Common myeloid progenitor, CD34-positive (primary cell): Measurements from ENCODE around the gene GAS6.

Source experiments
- CTCF ChIA-PET: fragments of 350-600 bp; sonication (Branson Sonifier 250); formaldehyde crosslinking; loops from one replicate; lab custom pipeline; 2021; ENCODE audit warnings: antibody characterized with exemption; lab: Charles Lee
- POLR2A ChIA-PET: fragments of 350-600 bp; sonication (Branson Sonifier 250); formaldehyde crosslinking; loops from one replicate; lab custom pipeline; 2021; ENCODE audit warnings: antibody characterized with exemption; lab: Charles Lee
- DNase-seq, 3 donors: peaks; one replicate each; pipeline versions ENCODE4 v3.0.0 to v3.0.0-alpha.2; 2013
- H3K27ac ChIP-seq, 2 experiments: 1 replicate in 1 of 2; 2 replicates in 1 of 2; pipeline ENCODE4 v1.7.0; 2013; ENCODE audit warnings: inconsistent platforms in 2 of 2, low read length in 2 of 2, mild to moderate bottlenecking in 2 of 2, low read depth in 1 of 2, moderate library complexity in 1 of 2; ENCODE audit not compliant: severe bottlenecking in 2 of 2, insufficient read depth in 1 of 2, poor library complexity in 1 of 2
- H3K27me3 ChIP-seq, 5 experiments: replicated peaks in 2 of 5; 1 replicate in 3 of 5; 2 replicates in 2 of 5; pipeline versions ENCODE4 v1.6.1 to v1.7.0; 2013; ENCODE audit warnings: low read length in 4 of 5, mild to moderate bottlenecking in 2 of 5, moderate library complexity in 2 of 5, inconsistent platforms in 1 of 5; ENCODE audit not compliant: insufficient read depth in 5 of 5, control insufficient read depth in 4 of 5
- H3K36me3 ChIP-seq, 4 experiments: 1 replicate in 2 of 4; 2 replicates in 2 of 4; pipeline versions ENCODE4 v1.6.1 to v1.7.0; 2013; ENCODE audit warnings: low read length in 3 of 4, control low read depth in 1 of 4, mild to moderate bottlenecking in 1 of 4; ENCODE audit not compliant: control insufficient read depth in 4 of 4, insufficient read depth in 4 of 4
- H3K4me1 ChIP-seq, 4 experiments: 1 replicate in 3 of 4; 2 replicates in 1 of 4; pipeline versions ENCODE4 v1.6.1 to v1.7.1; 2013; ENCODE audit warnings: low read length in 3 of 4, mild to moderate bottlenecking in 3 of 4, control low read depth in 1 of 4, inconsistent platforms in 1 of 4, moderate library complexity in 1 of 4; ENCODE audit not compliant: control insufficient read depth in 4 of 4, insufficient read depth in 4 of 4; ENCODE audit errors: control extremely low read depth in 1 of 4
- H3K4me3 ChIP-seq, 7 experiments: 1 replicate in 4 of 7; 2 replicates in 3 of 7; pipeline versions ENCODE4 v1.5.1 to v1.7.0; 2013; ENCODE audit warnings: mild to moderate bottlenecking in 7 of 7, low read length in 6 of 7, moderate library complexity in 6 of 7, inconsistent platforms in 2 of 7, low read depth in 2 of 7, control low read depth in 1 of 7; ENCODE audit not compliant: insufficient read depth in 4 of 7, control insufficient read depth in 1 of 7; ENCODE audit errors: extremely low read depth in 1 of 7
- H3K9me3 ChIP-seq, 5 experiments: 1 replicate in 4 of 5; 2 replicates in 1 of 5; pipeline versions ENCODE4 v1.6.1 to v1.7.1; 2013; ENCODE audit warnings: low read length in 4 of 5, mild to moderate bottlenecking in 2 of 5, inconsistent platforms in 1 of 5, low read depth in 1 of 5, moderate library complexity in 1 of 5; ENCODE audit not compliant: control insufficient read depth in 4 of 5, insufficient read depth in 2 of 5; ENCODE audit errors: control extremely low read depth in 1 of 5
- WGBS: methylation state at CpG from one replicate; pipeline ENCODE4 v1.1.5; 2013; ENCODE audit not compliant: insufficient coverage; 5-methylcytosine and 5-hydroxymethylcytosine counted together

Gene GAS6

DNA sequence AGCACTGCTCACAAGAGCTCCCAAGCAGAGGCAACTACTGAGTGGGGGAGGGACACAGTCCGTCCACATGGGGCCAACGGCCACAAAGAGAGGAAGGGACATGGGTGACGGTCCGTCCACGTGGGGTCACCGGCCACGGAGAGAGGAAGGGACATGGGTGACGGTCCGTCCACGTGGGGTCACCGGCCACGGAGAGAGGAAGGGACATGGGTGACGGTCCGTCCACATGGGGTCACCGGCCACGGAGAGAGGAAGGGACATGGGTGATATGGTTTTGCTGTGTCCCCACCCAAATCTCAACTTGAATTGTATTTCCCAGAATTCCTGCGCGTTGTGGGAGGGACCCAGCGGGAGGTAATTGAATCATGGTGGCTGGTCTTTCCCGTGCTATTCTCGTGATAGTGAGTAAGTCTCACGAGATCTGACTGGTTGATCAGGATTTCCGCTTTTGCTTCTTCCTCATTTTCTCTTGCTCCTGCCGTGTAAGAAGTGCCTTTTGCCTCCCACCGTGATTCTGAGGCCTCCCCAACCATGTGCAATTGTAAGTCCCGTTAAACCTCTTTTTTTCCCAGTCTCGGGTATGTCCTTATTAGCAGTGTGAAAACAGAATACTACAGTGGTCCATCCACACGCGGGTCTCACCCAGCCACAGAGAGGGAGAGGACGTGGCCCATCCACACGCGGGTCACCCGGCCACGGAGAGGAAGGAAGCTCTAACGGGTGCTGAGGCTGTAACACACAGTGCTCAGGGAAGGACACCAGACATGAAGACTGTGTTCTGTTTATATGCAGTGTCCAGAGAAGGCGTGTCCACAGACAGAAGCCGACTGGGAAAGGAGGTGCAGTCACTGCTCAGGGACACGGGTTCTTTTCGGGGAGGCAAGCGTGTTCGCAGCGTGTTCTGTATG lies 48.5 kb downstream of the GAS6 start:
- WGBS: 46% methylated on average over 38 of the region's 42 CpGs
- H3K4me1 ChIP-seq: peaks cover 0 to 15% (median 12%) of the 10 kb centered on the region in 4 experiments
- H3K36me3 ChIP-seq: peaks cover 0 to 17% (median 4%) of the 10 kb centered on the region in 4 experiments
- peak overlapping the region; percentile 19 to 81 (median 63) for H3K4me3 ChIP-seq
- no peaks in the 10 kb centered on the region for H3K27me3 ChIP-seq
- peak overlapping the region in 1 of 2 experiments; percentile 31 for H3K27ac ChIP-seq
- peak; percentile 79 to 92 (median 88) for DNase-seq
- CTCF ChIA-PET: no interaction called here
- H3K9me3 ChIP-seq: peaks cover 0 to 7% (median 0%) of the 10 kb centered on the region in 5 experiments
- POLR2A ChIA-PET: no interaction called here

- no peak overlapping the region for H3K4me3 ChIP-seq
- H3K36me3 ChIP-seq: peaks cover 0 to 8% (median 2%) of the 10 kb centered on the region in 4 experiments
- 93% methylated on average over 8 of the region's 11 CpGs for WGBS
- DNase-seq: no peak
- POLR2A ChIA-PET: no interaction called here
- peaks cover 0 to 2% (median 0%) of the 10 kb centered on the region in 5 experiments for H3K27me3 ChIP-seq
- H3K9me3 ChIP-seq: peaks cover 2 to 13% (median 5%) of the 10 kb centered on the region in 5 experiments
- H3K27ac ChIP-seq: no peak overlapping the region
- H3K4me1 ChIP-seq: peaks cover 0 to 15% (median 12%) of the 10 kb centered on the region in 4 experiments
- CTCF ChIA-PET: interaction anchor here (0.6 to 1.2 kb wide), 2 partner anchors 14 to 169 kb away, joined by 3 to 4 read pairs; no protein-coding TSS in a partner anchor
Observed at GRCh38 chr13:113814435-113814821, 49.4 kb downstream of the GAS6 start.

DNA sequence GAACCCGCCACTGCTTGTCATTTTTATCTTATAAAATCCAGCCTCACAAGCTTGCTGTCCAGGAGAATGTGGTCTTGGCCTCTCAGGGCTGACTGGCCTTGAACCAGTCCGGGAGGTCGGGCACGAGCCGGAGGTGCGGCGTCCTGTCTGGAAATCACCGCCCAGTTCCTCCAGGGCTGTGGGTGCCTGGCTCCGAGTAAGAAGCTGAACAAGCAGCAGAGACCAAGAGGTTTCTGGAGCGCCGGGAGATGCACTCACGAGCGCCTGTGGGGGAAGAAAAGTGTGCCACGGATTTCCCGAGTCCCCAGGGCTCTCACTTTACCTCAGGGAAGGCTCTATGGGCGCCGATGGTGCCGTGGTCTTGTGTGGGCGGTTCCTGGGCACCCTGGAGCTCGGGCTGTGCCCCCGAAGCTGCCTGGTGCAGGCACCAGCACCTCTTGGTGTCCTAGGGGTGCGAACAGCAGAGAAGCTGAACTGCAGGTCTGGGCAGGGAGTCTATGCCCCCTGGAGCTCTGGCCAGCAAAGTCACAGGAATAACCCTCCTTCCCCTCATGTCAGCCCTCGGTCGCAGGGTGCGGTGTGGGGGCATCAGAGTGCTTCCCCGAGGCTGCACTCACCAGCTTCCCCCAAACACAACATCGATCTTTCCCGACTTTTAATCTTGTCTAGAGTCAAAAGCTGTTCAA lies 50.0 kb downstream of the GAS6 start:
- Histone ChIP-seq H3K36me3 (peaks cover 0 to 6% (median 2%) of the 10 kb centered on the region in 4 experiments), H3K4me1 (peaks cover 0 to 15% (median 12%) of the 10 kb centered on the region in 4 experiments), H3K27ac (no peak overlapping the region), H3K9me3 (peaks cover 2 to 14% (median 7%) of the 10 kb centered on the region in 5 experiments), H3K4me3 (no peak overlapping the region), H3K27me3 (peaks cover 0 to 2% (median 0%) of the 10 kb centered on the region in 5 experiments)
- CTCF ChIA-PET: interaction anchor here (0.6 to 1.2 kb wide), 2 partner anchors 14 to 168 kb away, joined by 3 to 4 read pairs; no protein-coding TSS in a partner anchor
- WGBS: 95% methylated on average over 25 of the region's 28 CpGs
- POLR2A ChIA-PET: no interaction called here
- no peak for DNase-seq

DNA sequence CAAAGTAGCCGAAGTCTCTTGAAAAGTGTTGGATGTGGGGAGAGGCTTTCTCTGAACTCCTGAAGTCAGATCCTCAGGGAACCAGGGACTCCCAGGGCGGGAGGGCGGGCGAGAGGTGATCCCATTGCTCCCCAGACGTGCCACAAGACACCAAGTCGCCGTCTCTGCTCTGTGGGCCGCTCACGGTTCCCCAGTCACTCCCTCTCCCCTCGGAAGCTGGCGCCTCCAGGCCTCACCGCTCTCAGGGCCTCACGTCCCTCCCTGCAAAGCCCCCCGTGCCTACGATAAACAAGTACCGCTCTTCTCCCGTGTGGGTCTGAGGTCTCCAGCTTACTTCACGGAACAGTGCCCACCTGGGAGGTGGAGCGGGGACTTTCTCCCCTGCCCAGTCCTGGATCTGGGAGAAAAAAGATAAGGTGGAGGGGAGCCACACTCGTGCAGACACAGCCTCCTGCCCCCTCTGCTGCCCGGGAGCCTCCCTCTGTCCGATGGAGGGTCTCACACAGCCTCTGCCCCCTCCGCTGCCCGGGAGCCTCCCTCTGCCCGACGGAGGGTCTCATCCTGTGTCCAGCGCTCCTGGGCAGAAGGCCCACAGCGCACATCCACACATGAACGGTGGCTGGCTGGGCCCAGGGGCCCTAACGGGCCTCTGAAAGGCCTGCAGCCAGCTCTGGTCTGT lies 50.7 kb downstream of the GAS6 start:
- H3K27me3 ChIP-seq: peaks cover 0 to 2% (median 0%) of the 10 kb centered on the region in 5 experiments
- WGBS: 98% methylated on average over 25 of the region's 30 CpGs
- no peak overlapping the region for H3K4me3 ChIP-seq
- peaks cover 0 to 15% (median 12%) of the 10 kb centered on the region in 4 experiments for H3K4me1 ChIP-seq
- ChIA-PET CTCF (interaction anchor here (1.2 kb wide), 1 partner anchor 13 kb away, joined by 4 read pairs; no protein-coding TSS in a partner anchor), POLR2A (no interaction called here)
- peaks cover 2 to 21% (median 13%) of the 10 kb centered on the region in 5 experiments for H3K9me3 ChIP-seq
- no peaks in the 10 kb centered on the region for H3K36me3 ChIP-seq
- no peak overlapping the region for H3K27ac ChIP-seq
- DNase-seq: no peak

GRCh38 chr13:113812178-113813040 lies 51.5 kb downstream of the GAS6 start:
- WGBS: 94% methylated on average over 34 of the region's 51 CpGs
- Histone ChIP-seq H3K36me3 (no peaks in the 10 kb centered on the region), H3K9me3 (peaks cover 2 to 28% (median 20%) of the 10 kb centered on the region in 5 experiments), H3K4me1 (peaks cover 0 to 15% (median 12%) of the 10 kb centered on the region in 4 experiments), H3K4me3 (no peak overlapping the region), H3K27me3 (peaks cover 0 to 2% (median 0%) of the 10 kb centered on the region in 5 experiments), H3K27ac (no peak overlapping the region)
- no peak for DNase-seq
- CTCF ChIA-PET: interaction anchor here (0.6 kb wide), 1 partner anchor 47 kb away, joined by 3 read pairs; no protein-coding TSS in a partner anchor
- POLR2A ChIA-PET: no interaction called here
